GM12875 (cell line): ENCODE measurements around the gene SIPA1L3.
"Not testable (repeated sequence)": the region's sequence is repeated elsewhere in the genome, so short reads cannot be mapped to it uniquely, and the experiment has no call there.

Experiments
- H3K4me3 ChIP-seq: one replicate; pipeline ENCODE4 v1.5.1; 2011; ENCODE audit warnings: low read depth, low read length, control low read depth
- CTCF ChIP-seq: IDR thresholded peaks from 2 replicates; pipeline ENCODE4 v1.5.1; 2011; ENCODE audit warnings: low read depth, mild to moderate bottlenecking, control low read depth, inconsistent platforms, low read length, moderate library complexity, borderline replicate concordance; ENCODE audit not compliant: insufficient read depth

SIPA1L3 gene

DNA sequence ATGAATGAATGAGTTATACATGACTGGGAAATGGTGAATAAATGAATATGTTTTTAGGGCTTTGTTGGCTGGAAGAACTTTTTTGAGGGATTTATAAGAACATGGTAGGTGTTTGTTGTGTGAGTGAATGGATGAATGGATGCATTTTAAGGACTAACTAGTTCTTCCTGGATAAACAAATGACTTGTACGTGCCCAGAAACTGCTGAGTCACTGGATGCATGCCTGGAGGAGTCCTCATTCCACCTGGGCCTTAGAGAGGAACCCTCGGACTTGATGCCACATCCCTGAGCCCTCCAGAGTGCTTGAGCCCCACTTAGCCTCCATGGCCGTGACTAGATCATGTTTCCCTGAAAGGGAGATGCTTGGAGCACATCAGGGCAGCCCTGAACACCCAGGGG, 163.6 kb downstream of the SIPA1L3 start:
- no peak overlapping the region for H3K4me3 ChIP-seq
- TF ChIP-seq CTCF: no peak

GRCh38 chr19:38071054-38071453, 164.0 kb downstream of the SIPA1L3 start:
- H3K4me3 ChIP-seq: not testable (repeated sequence)

DNA sequence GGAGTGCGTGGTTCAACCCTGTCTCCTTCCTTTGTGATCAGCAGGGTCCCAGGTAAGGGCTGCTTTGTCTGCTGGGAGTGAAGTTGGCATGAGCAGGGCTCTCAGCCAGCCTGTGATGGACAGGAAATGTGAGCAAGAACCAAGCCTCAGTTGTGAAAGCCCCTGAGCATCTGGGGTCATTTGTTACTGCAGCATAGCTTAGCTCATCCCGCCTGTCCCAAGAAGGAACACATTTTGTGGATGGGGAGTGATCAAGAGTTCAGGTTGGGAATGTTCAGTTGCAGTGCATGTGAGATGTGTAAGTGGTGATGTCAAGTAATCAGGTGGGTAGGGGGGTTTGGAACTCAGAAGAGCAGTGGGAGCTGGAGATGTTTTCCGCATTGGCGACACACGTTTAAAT, 164.6 kb downstream of the SIPA1L3 start:
- H3K4me3 ChIP-seq: no peak overlapping the region
- no peak for TF ChIP-seq CTCF

GRCh38 chr19:38072776-38073750, 166.1 kb downstream of the SIPA1L3 start:
- TF ChIP-seq CTCF: no peak
- H3K4me3 ChIP-seq: no peak overlapping the region

GRCh38 chr19:38073841-38074685, 167.1 kb downstream of the SIPA1L3 start:
- TF ChIP-seq CTCF: no peak
- H3K4me3 ChIP-seq: no peak overlapping the region

GRCh38 chr19:38076337-38076736, 169.3 kb downstream of the SIPA1L3 start:
- no peak for TF ChIP-seq CTCF
- H3K4me3 ChIP-seq: no peak overlapping the region

DNA sequence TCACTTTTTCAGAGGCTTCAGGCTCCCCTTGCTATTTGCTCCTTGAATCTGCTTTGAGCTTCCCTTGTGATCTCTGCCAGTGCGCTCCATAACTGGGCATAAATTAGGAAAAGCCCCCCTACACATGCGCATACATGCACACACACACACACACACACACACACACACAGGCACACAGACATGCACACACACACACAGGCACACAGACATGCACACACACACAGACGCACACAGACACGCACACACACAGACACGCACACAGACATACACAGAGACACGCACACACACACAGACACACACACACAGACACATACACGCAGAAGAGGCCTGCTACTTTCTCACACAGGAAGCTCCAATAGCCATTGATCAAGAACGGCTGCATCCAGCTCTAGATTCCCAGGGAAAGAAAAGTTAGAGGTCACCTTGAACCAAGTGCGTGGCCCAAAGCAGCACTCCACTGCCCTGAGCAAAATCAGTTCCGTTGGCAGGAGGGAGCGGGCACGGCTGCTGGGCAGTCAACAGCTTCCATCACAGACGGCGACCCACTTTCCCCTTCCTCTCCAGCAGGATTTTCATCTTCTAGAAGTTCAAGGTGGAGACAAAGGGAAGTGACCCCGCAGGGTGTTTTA, 171.4 kb downstream of the SIPA1L3 start:
- H3K4me3 ChIP-seq: no peak overlapping the region
- no peak for TF ChIP-seq CTCF
